ENCODE data around the gene PIK3CG. TPM values are rescaled to one million over a fixed set of nuclear protein-coding genes. Genes with fewer than 3 reads are reported as not detected.

Gene PIK3CG
- total and polyA plus RNA-seq, 8 donors = 0.15 to 21.9 (median 3.1) TPM

DNA sequence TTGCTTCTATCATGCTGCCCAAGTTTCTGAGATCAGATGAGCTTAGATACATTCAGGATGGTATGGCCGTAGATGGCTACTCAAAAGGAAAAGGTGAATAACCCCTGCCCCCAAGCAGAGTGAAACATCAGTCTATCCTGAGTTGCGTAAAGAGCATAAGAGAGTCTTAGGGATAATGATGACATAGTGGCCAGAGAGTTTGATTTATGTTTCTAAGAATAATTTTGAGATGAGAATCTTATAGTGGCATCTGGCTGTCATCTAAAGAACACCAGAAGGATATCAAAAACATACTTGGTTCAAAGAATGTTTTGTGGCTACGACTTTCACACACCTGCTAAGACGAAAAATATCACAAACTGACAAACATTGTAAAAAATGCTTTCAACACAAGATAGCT is 20.6 kb downstream of the PIK3CG start:
- 88 to 92% (median 91%) methylated on average over 4 of the region's 4 CpGs for WGBS, 5 donors
- Histone ChIP-seq H3K27ac (no peak overlapping the region), H3K27me3 (no peaks in the 10 kb centered on the region), H3K36me3 (peaks cover 0 to 33% (median 2%) of the 10 kb centered on the region in 4 donors), H3K4me3 (no peak overlapping the region), H3K9me3 (no peaks in the 10 kb centered on the region), H3K4me1 (no peaks in the 10 kb centered on the region)
- intact Hi-C loops (cut with DNase I; ENCODE audit: low total_unique reads) = no loop called here
- DNase-seq = no peak
- TF ChIP-seq POLR2AphosphoS5 (IDR thresholded peaks at IDR 0.05) (no peak), POLR2A (IDR thresholded peaks at IDR 0.05) (no peak), EP300 (IDR thresholded peaks at IDR 0.05) (no peak)
- TF ChIP-seq, protein P1, sequence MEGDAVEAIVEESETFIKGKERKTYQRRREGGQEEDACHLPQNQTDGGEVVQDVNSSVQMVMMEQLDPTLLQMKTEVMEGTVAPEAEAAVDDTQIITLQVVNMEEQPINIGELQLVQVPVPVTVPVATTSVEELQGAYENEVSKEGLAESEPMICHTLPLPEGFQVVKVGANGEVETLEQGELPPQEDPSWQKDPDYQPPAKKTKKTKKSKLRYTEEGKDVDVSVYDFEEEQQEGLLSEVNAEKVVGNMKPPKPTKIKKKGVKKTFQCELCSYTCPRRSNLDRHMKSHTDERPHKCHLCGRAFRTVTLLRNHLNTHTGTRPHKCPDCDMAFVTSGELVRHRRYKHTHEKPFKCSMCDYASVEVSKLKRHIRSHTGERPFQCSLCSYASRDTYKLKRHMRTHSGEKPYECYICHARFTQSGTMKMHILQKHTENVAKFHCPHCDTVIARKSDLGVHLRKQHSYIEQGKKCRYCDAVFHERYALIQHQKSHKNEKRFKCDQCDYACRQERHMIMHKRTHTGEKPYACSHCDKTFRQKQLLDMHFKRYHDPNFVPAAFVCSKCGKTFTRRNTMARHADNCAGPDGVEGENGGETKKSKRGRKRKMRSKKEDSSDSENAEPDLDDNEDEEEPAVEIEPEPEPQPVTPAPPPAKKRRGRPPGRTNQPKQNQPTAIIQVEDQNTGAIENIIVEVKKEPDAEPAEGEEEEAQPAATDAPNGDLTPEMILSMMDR (IDR thresholded peaks at IDR 0.05) = no peak

DNA sequence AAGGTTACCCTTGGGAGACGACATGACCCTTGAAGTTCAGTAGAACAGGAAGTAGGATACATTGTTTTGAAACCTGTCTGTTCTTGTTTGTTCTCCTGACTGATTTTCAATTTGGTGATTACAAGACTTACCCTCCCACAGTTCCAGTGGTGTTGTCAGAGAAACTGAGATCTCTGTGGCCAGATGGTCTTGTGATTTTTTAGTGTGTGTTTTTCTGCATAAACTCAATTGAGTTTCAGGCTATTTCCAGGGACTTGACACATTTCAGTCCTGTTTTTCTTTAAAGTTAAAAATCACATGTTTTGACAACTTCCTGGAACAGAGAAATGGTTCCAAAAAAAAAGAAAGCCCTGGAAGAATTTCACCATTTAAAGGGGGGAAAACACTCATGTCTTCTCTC is 22.3 kb downstream of the PIK3CG start:
- no peak overlapping the region for H3K4me3 ChIP-seq
- peak overlapping the region in 1 of 5 donors; percentile 28 for H3K27ac ChIP-seq
- H3K27me3 ChIP-seq = no peaks in the 10 kb centered on the region
- no peak for DNase-seq
- no peak for TF ChIP-seq POLR2A (IDR thresholded peaks at IDR 0.05)
- TF ChIP-seq EP300 (IDR thresholded peaks at IDR 0.05) = no peak
- peaks cover 0 to 41% (median 2%) of the 10 kb centered on the region in 4 donors for H3K36me3 ChIP-seq
- intact Hi-C loops (cut with DNase I; ENCODE audit: low total_unique reads) = no loop called here
- no peaks in the 10 kb centered on the region for H3K4me1 ChIP-seq
- H3K9me3 ChIP-seq = no peaks in the 10 kb centered on the region
- 8 to 30% (median 19%) methylated on average over 1 of the region's 1 CpG for WGBS, 5 donors

DNA sequence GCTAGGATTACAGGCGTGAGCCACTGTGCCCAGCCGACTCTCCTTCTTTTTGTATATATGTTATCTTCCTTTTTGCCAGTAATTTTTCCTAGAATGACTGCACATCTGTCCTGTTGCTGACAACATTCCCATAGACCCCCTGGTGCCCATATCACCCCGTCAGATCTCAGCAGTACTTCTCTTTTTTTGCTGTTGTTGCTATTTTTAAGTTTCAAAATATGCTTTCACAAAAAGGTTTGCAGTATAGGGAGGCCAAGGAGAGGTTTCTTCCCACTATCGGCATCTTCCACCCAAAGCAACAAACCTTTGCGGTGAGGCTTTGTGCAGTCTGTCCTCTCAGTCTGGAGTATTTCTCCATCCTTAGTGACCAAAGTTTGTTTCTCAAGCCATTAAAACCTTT is 23.1 kb downstream of the PIK3CG start:
- DNase-seq = no peak
- TF ChIP-seq POLR2A (IDR thresholded peaks at IDR 0.05) (no peak), EP300 (IDR thresholded peaks at IDR 0.05) (no peak), POLR2AphosphoS5 (IDR thresholded peaks at IDR 0.05) (no peak)
- TF ChIP-seq, protein P1 (IDR thresholded peaks at IDR 0.05) = no peak
- Histone ChIP-seq H3K9me3 (no peaks in the 10 kb centered on the region), H3K27ac (no peak overlapping the region), H3K4me1 (no peaks in the 10 kb centered on the region), H3K36me3 (peaks cover 0 to 35% (median under 1%) of the 10 kb centered on the region in 4 donors), H3K27me3 (no peaks in the 10 kb centered on the region), H3K4me3 (no peak overlapping the region)
- WGBS, 5 donors = 89 to 96% (median 90%) methylated on average over 5 of the region's 5 CpGs
- intact Hi-C loops (cut with DNase I; ENCODE audit: low total_unique reads) = no loop called here

DNA sequence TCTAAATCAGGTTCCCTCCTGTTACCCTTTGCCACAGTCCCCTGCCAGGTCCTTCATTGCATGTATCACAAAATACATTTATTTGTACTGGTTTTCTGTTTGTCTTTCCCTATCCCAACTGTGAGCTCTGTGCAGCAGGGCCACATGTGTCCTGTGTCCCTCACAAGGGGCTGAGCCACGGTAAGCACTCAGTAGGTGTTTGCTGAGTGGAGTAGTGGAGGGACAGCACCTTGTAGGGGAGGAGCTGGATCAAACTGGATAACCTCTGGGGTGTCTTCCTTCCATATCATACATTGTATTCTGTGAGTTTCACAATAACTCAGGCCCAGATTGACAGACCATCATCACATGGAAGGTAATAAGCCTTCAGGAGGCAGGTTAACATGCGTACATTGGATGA is 25.9 kb downstream of the PIK3CG start:
- no peak for DNase-seq
- no peaks in the 10 kb centered on the region for H3K27me3 ChIP-seq
- intact Hi-C loops (cut with DNase I; ENCODE audit: low total_unique reads) = no loop called here
- peaks cover 0 to 3% (median 0%) of the 10 kb centered on the region in 4 donors for H3K4me1 ChIP-seq
- H3K4me3 ChIP-seq = no peak overlapping the region
- peaks cover 0 to 19% (median 0%) of the 10 kb centered on the region in 4 donors for H3K36me3 ChIP-seq
- H3K27ac ChIP-seq = no peak overlapping the region
- no peaks in the 10 kb centered on the region for H3K9me3 ChIP-seq
- no peak for TF ChIP-seq POLR2A (IDR thresholded peaks at IDR 0.05)
- TF ChIP-seq POLR2AphosphoS5 (IDR thresholded peaks at IDR 0.05) = no peak
- no peak for TF ChIP-seq EP300 (IDR thresholded peaks at IDR 0.05)
- WGBS, 5 donors = 69 to 84% (median 78%) methylated on average over 2 of the region's 2 CpGs

DNA sequence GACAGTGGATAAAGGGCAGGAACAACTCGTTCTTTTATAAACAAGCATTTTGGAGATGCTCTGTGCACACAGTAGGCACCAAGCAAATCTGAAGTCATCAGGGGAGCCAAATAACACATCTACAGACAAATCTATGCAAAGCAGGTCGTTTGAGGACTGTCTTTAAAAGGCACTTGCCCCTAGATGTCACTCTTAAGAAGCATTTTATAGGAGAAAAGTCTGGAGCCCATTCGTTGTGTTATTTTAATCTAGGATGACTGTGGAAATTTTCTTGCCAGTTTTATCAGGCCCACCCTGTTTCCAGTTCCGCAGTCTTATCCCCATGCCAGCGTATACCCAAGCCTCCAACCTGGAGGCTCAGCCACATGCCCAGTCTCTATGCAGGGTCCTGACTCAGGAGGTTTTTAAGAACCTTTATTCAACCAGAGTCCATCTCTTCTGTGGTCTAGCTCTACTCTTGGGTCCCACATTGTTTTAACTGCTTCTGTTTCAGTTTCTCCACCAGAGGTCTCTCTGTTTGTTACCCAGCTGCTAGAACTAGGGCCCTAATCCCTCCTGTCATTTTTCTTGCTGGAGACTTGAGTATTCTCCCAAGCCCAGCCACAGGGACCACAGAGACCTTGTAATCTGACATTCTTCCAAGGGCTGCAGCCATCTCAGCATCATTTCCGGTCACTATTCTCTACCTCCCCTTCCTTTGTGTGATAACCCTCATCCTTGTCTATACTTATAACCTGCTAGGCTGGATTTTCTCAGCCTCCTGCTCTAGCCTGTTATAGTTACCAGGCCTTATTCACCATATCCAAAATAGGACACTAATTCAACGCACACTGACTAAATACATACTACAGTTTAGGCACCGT is 26.7 kb downstream of the PIK3CG start:
- no peaks in the 10 kb centered on the region for H3K9me3 ChIP-seq
- no peaks in the 10 kb centered on the region for H3K27me3 ChIP-seq
- peak in 1 of 2 donors; percentile 20 for DNase-seq
- H3K4me1 ChIP-seq = peaks cover 0 to 3% (median 0%) of the 10 kb centered on the region in 4 donors
- no peak overlapping the region for H3K27ac ChIP-seq
- peaks cover 0 to 11% (median 0%) of the 10 kb centered on the region in 4 donors for H3K36me3 ChIP-seq
- intact Hi-C loops (cut with DNase I; ENCODE audit: low total_unique reads) = no loop called here
- WGBS, 5 donors = 62 to 72% (median 64%) methylated on average over 8 of the region's 8 CpGs
- TF ChIP-seq POLR2AphosphoS5 (IDR thresholded peaks at IDR 0.05) (no peak), EP300 (IDR thresholded peaks at IDR 0.05) (no peak), POLR2A (IDR thresholded peaks at IDR 0.05) (no peak)
- TF ChIP-seq, protein P1 (IDR thresholded peaks at IDR 0.05) = no peak
- H3K4me3 ChIP-seq = no peak overlapping the region

Measured in stomach (tissue), 9 donors.